VCaP (cell line): ENCODE measurements around the gene FGD3.
"Not testable (repeated sequence)": the region's sequence is repeated elsewhere in the genome, so short reads cannot be mapped to it uniquely, and the experiment has no call there.

Experiments
- H3K27ac ChIP-seq: fragments of 450-650 bp; 2 replicates; pipeline ENCODE4 v1.5.1; 2017
- CTCF ChIP-seq: fragments of 450-650 bp; conservative IDR thresholded peaks from 2 replicates; pipeline ENCODE4 v1.5.1; 2017; ENCODE audit warnings: mild to moderate bottlenecking, moderate library complexity

FGD3 gene

GRCh38 chr9:92990461-92990860 lies 43.1 kb downstream of the FGD3 start:
- no peak overlapping the region for H3K27ac ChIP-seq

GRCh38 chr9:92992549-92992948 lies 45.2 kb downstream of the FGD3 start:
- H3K27ac ChIP-seq = no peak overlapping the region
- no peak for TF ChIP-seq CTCF

More at GRCh38 chr9:92990461-92990860, 43.1 kb downstream of the FGD3 start:
- no peak for TF ChIP-seq CTCF

GRCh38 chr9:92998871-92999270 lies 51.5 kb downstream of the FGD3 start:
- H3K27ac ChIP-seq = not testable (repeated sequence)

- H3K27ac ChIP-seq = peak overlapping the region; percentile 74
Measured at GRCh38 chr9:93001031-93001430, 53.7 kb downstream of the FGD3 start.

GRCh38 chr9:93002700-93003099 lies 55.4 kb downstream of the FGD3 start:
- no peak for TF ChIP-seq CTCF
- H3K27ac ChIP-seq = peak overlapping the region; percentile 74; the same call in 1 of the 2 replicates

More at GRCh38 chr9:93001031-93001430, 53.7 kb downstream of the FGD3 start:
- TF ChIP-seq CTCF = no peak

- peak overlapping the region; percentile 74 for H3K27ac ChIP-seq
- TF ChIP-seq CTCF = peak; percentile 87
Measured at GRCh38 chr9:93003552-93004407, 56.5 kb downstream of the FGD3 start.

- TF ChIP-seq CTCF = no peak
- H3K27ac ChIP-seq = peak overlapping the region; percentile 74
Measured at GRCh38 chr9:93004561-93004960, 57.2 kb downstream of the FGD3 start.

- no peak overlapping the region for H3K27ac ChIP-seq
Measured at GRCh38 chr9:93005876-93006275, 58.6 kb downstream of the FGD3 start.

More at GRCh38 chr9:93005876-93006275, 58.6 kb downstream of the FGD3 start:
- no peak for TF ChIP-seq CTCF
